GM12864 (cell line): ENCODE measurements around the gene FABP7.

Experiments used
- DNase-seq: peaks from one replicate; pipeline ENCODE4 v3.0.0-alpha.2; 2011; ENCODE audit warnings: low read depth
- H3K4me3 ChIP-seq: 2 replicates; pipeline ENCODE4 v1.5.1; 2011; ENCODE audit warnings: mild to moderate bottlenecking, low read depth, low read length, control low read depth
- CTCF ChIP-seq: IDR thresholded peaks from 2 replicates; pipeline ENCODE4 v1.5.1; 2011; ENCODE audit warnings: low read depth, mild to moderate bottlenecking, moderate library complexity, low read length, control low read depth, inconsistent platforms; ENCODE audit errors: missing control alignments

FABP7 gene

GRCh38 chr6:122775975-122776374 is 3.5 kb upstream of the FABP7 start:
- no peak overlapping the region for H3K4me3 ChIP-seq
- no peak for TF ChIP-seq CTCF
- DNase-seq, result no peak

GRCh38 chr6:122778302-122778701 is 1.2 kb upstream of the FABP7 start:
- TF ChIP-seq CTCF, result no peak
- no peak for DNase-seq
- H3K4me3 ChIP-seq, result no peak overlapping the region

GRCh38 chr6:122778985-122779661 is 393 bp upstream of the FABP7 start:
- no peak for TF ChIP-seq CTCF
- no peak for DNase-seq
- no peak overlapping the region for H3K4me3 ChIP-seq

GRCh38 chr6:122780114-122780513 is 598 bp downstream of the FABP7 start:
- DNase-seq, result no peak
- TF ChIP-seq CTCF, result no peak
- H3K4me3 ChIP-seq, result no peak overlapping the region

- TF ChIP-seq CTCF, result no peak
- no peak for DNase-seq
- H3K4me3 ChIP-seq, result no peak overlapping the region
These were observed 2.2 kb downstream of the FABP7 start for GRCh38 chr6:122781716-122782115.

GRCh38 chr6:122783401-122783800 is 3.9 kb downstream of the FABP7 start:
- TF ChIP-seq CTCF, result no peak
- no peak overlapping the region for H3K4me3 ChIP-seq
- DNase-seq, result no peak

- H3K4me3 ChIP-seq, result no peak overlapping the region
- DNase-seq, result no peak
- no peak for TF ChIP-seq CTCF
These were observed 6.4 kb downstream of the FABP7 start for GRCh38 chr6:122785891-122786290.
